Upper lobe of left lung (tissue), 6 donors: ENCODE results near the gene VPS8. TPM values are rescaled to one million over a fixed set of nuclear protein-coding genes. Genes with fewer than 3 reads are reported as not detected.
"Not testable (repeated sequence)": the region's sequence is repeated elsewhere in the genome, so short reads cannot be mapped to it uniquely, and the experiment has no call there.

Experiments used
- ATAC-seq, 2 donors: fragments of 200-7000 bp; cut with Tn5 transposase; one replicate each; pipeline ENCODE4 v1.9.1; 2022; ENCODE audit warnings: mild to moderate bottlenecking in 2 of 2, moderate library complexity in 2 of 2; ENCODE audit not compliant: low FRiP score in 2 of 2
- DNase-seq, 2 donors: peaks; one replicate each; pipeline ENCODE4 v3.0.0-alpha.2; 2019 to 2020
- H3K27ac ChIP-seq, 4 donors: fragments of 200-600 bp; sonication (generic); one replicate each; pipeline ENCODE4 v1.5.1; 2016 to 2019
- H3K27me3 ChIP-seq, 4 donors: fragments of 200-600 bp; sonication (generic); one replicate each; pipeline ENCODE4 v1.5.1; 2017 to 2019
- H3K36me3 ChIP-seq, 4 donors: fragments of 200-600 bp; sonication (generic); one replicate each; pipeline ENCODE4 v1.5.1; 2016 to 2019
- H3K4me1 ChIP-seq, 4 donors: fragments of 200-600 bp; sonication (generic); one replicate each; pipeline ENCODE4 v1.5.1; 2018 to 2019
- H3K4me3 ChIP-seq, 4 donors: fragments of 200-600 bp; sonication (generic); one replicate each; pipeline ENCODE4 v1.5.1; 2017 to 2019; ENCODE audit warnings: mild to moderate bottlenecking in 2 of 4, moderate library complexity in 1 of 4
- H3K9me3 ChIP-seq, 4 donors: fragments of 200-600 bp; sonication (generic); one replicate each; pipeline ENCODE4 v1.5.1; 2018 to 2019
- EP300 ChIP-seq, 4 donors: sonication (generic); formaldehyde crosslinking; IDR thresholded peaks; one replicate each; pipeline ENCODE4 v1.5.1; 2017; ENCODE audit warnings: antibody characterized with exemption in 4 of 4, control low read depth in 2 of 4
- POLR2A ChIP-seq, 4 donors: fragments of 450-650 bp; IDR thresholded peaks; one replicate each; pipeline ENCODE4 v1.5.1; 2016 to 2017; ENCODE audit warnings: antibody characterized with exemption in 4 of 4, mild to moderate bottlenecking in 2 of 4
- POLR2AphosphoS5 ChIP-seq, 2 donors: sonication (generic); formaldehyde crosslinking; IDR thresholded peaks; one replicate each; pipeline ENCODE4 v1.5.1; 2017; ENCODE audit warnings: antibody characterized with exemption in 2 of 2
- WGBS, 2 donors: methylation state at CpG; one replicate each; pipeline ENCODE4 v1.1.5; 2017 to 2018; 5-methylcytosine and 5-hydroxymethylcytosine counted together
- total RNA-seq, 6 donors: library from RNA; depleted of rRNA in 4 of 6; stranded (reverse); fragments of >200 nt in 4 of 6; gene quantifications; one replicate each; pipeline versions ENCODE4 v1.1.0 to v1.2.1, GENCODE V29; 2016 to 2021
- TF ChIP-seq, protein P1 (sequence below), 6 experiments: fragments of 450-650 bp in 4 of 6; fragments of 200-600 bp in 2 of 6; sonication (generic) in 2 of 6; IDR thresholded peaks; one replicate each; pipeline ENCODE4 v1.5.1; 2016 to 2019; ENCODE audit warnings: antibody characterized with exemption in 6 of 6
- donor health status: DM: no; HTN: no; CAD: no; lungs with moderate emphysema.
- donor health status: DM: no; HTN: yes; CAD: no; lungs with severe emphysema.

Gene VPS8
- total RNA-seq, 6 donors from 2014 or later, result 50.9 to 147 (median 61.5) TPM

DNA sequence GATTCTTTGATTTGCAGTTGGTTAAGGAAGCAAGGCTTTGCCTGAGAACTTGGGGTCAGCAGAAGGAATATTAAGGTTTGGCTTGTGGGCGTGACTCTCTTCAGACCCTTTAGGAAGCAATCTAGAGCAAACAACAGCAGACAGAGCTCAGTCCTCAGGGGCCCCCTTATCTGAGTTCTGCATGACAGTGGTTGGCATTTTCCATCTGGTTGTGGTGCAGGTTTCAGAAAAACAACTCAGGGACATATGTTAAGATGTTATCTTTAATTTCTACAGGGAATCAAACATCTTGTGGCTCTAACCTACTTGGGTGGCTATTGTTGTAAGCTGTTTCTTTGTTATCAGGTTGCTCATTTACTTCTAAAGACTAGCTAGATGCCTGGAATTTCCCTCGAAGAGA is 141.4 kb downstream of the VPS8 start:
- DNase-seq, result no peak
- Histone ChIP-seq H3K27ac (no peak overlapping the region), H3K36me3 (peaks cover 0 to 11% (median 5%) of the 10 kb centered on the region in 4 donors), H3K4me3 (no peak overlapping the region), H3K9me3 (no peaks in the 10 kb centered on the region), H3K4me1 (no peaks in the 10 kb centered on the region), H3K27me3 (no peaks in the 10 kb centered on the region)
- no peak for ATAC-seq
- 52 to 78% methylated on average over 2 of the region's 2 CpGs for WGBS, 2 donors
- TF ChIP-seq, protein P1, sequence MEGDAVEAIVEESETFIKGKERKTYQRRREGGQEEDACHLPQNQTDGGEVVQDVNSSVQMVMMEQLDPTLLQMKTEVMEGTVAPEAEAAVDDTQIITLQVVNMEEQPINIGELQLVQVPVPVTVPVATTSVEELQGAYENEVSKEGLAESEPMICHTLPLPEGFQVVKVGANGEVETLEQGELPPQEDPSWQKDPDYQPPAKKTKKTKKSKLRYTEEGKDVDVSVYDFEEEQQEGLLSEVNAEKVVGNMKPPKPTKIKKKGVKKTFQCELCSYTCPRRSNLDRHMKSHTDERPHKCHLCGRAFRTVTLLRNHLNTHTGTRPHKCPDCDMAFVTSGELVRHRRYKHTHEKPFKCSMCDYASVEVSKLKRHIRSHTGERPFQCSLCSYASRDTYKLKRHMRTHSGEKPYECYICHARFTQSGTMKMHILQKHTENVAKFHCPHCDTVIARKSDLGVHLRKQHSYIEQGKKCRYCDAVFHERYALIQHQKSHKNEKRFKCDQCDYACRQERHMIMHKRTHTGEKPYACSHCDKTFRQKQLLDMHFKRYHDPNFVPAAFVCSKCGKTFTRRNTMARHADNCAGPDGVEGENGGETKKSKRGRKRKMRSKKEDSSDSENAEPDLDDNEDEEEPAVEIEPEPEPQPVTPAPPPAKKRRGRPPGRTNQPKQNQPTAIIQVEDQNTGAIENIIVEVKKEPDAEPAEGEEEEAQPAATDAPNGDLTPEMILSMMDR (IDR thresholded peaks at IDR 0.05), result no peak
- TF ChIP-seq POLR2AphosphoS5 (IDR thresholded peaks at IDR 0.05) (no peak), POLR2A (IDR thresholded peaks at IDR 0.05) (no peak), EP300 (IDR thresholded peaks at IDR 0.05) (no peak)

- no peaks in the 10 kb centered on the region for H3K27me3 ChIP-seq
- H3K4me1 ChIP-seq, result no peaks in the 10 kb centered on the region
- peaks cover 0 to 17% (median 6%) of the 10 kb centered on the region in 4 donors for H3K36me3 ChIP-seq
- 94 to 96% methylated on average over 3 of the region's 3 CpGs for WGBS, 2 donors
- H3K4me3 ChIP-seq, result no peak overlapping the region
- H3K27ac ChIP-seq, result no peak overlapping the region
- no peaks in the 10 kb centered on the region for H3K9me3 ChIP-seq
- DNase-seq (no peak), ATAC-seq (no peak)
- TF ChIP-seq POLR2A (IDR thresholded peaks at IDR 0.05), result no peak
- TF ChIP-seq, protein P1 (IDR thresholded peaks at IDR 0.05), result no peak
- TF ChIP-seq EP300 (IDR thresholded peaks at IDR 0.05), result no peak
- no peak for TF ChIP-seq POLR2AphosphoS5 (IDR thresholded peaks at IDR 0.05)
Observed at GRCh38 chr3:184954251-184954650, 142.3 kb downstream of the VPS8 start.

- H3K9me3 ChIP-seq, H3K4me3 ChIP-seq, ATAC-seq, H3K4me1 ChIP-seq, H3K27me3 ChIP-seq, H3K27ac ChIP-seq: not testable (repeated sequence)
- 81 to 87% methylated on average over 8 of the region's 8 CpGs for WGBS, 2 donors
- DNase-seq, result peak in 1 of 2 donors; percentile 39
- H3K36me3 ChIP-seq, result peaks cover 0 to 17% (median 8%) of the 10 kb centered on the region in 4 donors
Observed at GRCh38 chr3:184954851-184955250, 142.9 kb downstream of the VPS8 start.

DNA sequence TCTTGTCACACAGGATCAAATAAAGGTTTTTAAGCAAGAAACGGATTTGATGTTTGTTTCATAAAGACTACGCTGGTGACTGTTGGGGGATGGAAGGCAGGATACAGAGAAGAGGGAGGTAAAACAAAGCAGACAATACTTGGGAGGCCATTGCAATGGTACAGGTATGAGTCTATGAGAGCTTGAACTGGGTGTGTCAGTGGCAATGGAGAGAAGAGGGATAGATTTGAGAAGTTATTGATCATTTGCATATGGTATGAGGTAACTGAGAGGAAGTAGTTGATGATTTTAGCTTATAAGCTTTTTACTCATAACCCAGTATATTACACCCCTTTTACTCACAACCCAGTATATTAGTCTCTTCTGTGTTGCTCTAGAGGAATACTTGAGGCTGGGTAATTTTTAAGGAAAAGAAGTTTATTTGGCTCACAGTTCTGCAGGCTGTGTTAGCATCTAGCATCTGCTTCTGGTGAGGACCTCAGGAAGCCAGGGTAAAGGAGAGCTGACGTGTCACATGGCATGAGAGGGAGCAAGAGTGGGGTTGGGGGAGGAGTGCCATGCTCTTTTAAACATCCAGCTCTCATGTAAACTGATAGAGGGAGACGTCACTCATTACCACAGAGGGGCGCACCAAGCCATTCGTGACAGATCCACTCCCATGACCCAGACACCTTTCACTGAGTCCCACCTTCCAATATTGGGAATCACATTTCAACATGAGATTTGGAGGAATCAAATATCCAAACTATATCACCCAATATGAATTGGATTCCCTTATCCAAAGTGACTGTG is 153.9 kb downstream of the VPS8 start:
- DNase-seq (no peak), ATAC-seq (no peak)
- TF ChIP-seq POLR2AphosphoS5 (IDR thresholded peaks at IDR 0.05), result no peak
- H3K4me3 ChIP-seq, result no peak overlapping the region
- H3K36me3 ChIP-seq, result peaks cover 6 to 35% (median 13%) of the 10 kb centered on the region in 4 donors
- no peak overlapping the region for H3K27ac ChIP-seq
- WGBS, 2 donors, result 90% methylated on average over 6 of the region's 6 CpGs
- no peaks in the 10 kb centered on the region for H3K27me3 ChIP-seq
- H3K9me3 ChIP-seq, result no peaks in the 10 kb centered on the region
- H3K4me1 ChIP-seq, result no peaks in the 10 kb centered on the region

GRCh38 chr3:184968115-184968514 is 156.1 kb downstream of the VPS8 start:
- Histone ChIP-seq H3K36me3 (peaks cover 12 to 54% (median 24%) of the 10 kb centered on the region in 4 donors), H3K4me1 (no peaks in the 10 kb centered on the region), H3K27ac (no peak overlapping the region), H3K9me3 (no peaks in the 10 kb centered on the region), H3K4me3 (no peak overlapping the region), H3K27me3 (no peaks in the 10 kb centered on the region)
- DNase-seq (no peak), ATAC-seq (no peak)
- 100% methylated on average over 1 of the region's 1 CpG for WGBS, 2 donors
- no peak for TF ChIP-seq POLR2AphosphoS5 (IDR thresholded peaks at IDR 0.05)
- no peak for TF ChIP-seq EP300 (IDR thresholded peaks at IDR 0.05)
- TF ChIP-seq POLR2A (IDR thresholded peaks at IDR 0.05), result no peak
- TF ChIP-seq, protein P1 (IDR thresholded peaks at IDR 0.05), result no peak

DNA sequence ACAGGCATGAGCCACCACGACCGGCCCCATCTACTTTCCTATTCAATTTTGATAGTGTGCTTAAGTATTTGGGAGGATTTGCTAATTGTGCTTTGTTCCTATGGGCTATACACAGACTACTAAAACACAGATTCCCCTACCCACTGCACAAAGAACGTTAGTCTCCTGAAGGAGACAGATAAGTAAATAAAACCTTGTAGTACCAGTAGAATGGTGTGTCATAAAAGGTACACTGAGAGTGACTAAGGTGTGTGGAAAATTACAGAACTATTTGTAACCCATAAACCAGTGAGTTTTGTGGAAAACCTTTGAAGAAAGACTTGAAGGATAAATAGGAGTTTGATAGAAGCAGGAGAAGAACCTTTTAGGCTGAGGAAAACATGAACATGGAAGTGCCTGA is 158.2 kb downstream of the VPS8 start:
- WGBS, 2 donors, result 88 to 90% methylated on average over 3 of the region's 3 CpGs
- Histone ChIP-seq H3K4me1 (no peaks in the 10 kb centered on the region), H3K36me3 (peaks cover 9 to 48% (median 24%) of the 10 kb centered on the region in 4 donors), H3K4me3 (no peak overlapping the region), H3K27ac (no peak overlapping the region), H3K9me3 (peaks cover 0 to 4% (median 2%) of the 10 kb centered on the region in 4 donors), H3K27me3 (no peaks in the 10 kb centered on the region)
- TF ChIP-seq EP300 (IDR thresholded peaks at IDR 0.05) (no peak), POLR2AphosphoS5 (IDR thresholded peaks at IDR 0.05) (no peak)
- TF ChIP-seq, protein P1 (IDR thresholded peaks at IDR 0.05), result no peak
- no peak for ATAC-seq
- DNase-seq, result no peak
